K562 (cell line): ENCODE data around the gene CNNM4. TPM values are rescaled to one million over a fixed set of nuclear protein-coding genes. Genes with fewer than 3 reads are reported as not detected.

Experiments used
- CBX8 ChIP-seq: fragments of 200-600 bp; sonication (generic); IDR thresholded peaks from 2 replicates; pipeline ENCODE4 v1.6.1; 2012; ENCODE audit warnings: borderline replicate concordance, mixed run types, low read depth, mild to moderate bottlenecking, moderate library complexity, mixed read lengths, low read length, control low read depth, inconsistent platforms; ENCODE audit not compliant: poor library complexity, severe bottlenecking; ENCODE audit errors: extremely low read depth
- CREB1 ChIP-seq, 2 experiments: sonication (generic) in 1 of 2; formaldehyde crosslinking in 1 of 2; IDR thresholded peaks; 2 replicates each; pipeline versions ENCODE4 v1.6.1 to v1.8.0; 2012 to 2022; ENCODE audit warnings: inconsistent platforms in 1 of 2, mild to moderate bottlenecking in 1 of 2, missing genetic modification reagents in 1 of 2, moderate library complexity in 1 of 2
- LCOR ChIP-seq: sonication (generic); formaldehyde crosslinking; IDR thresholded peaks from 2 replicates; pipeline ENCODE4 v1.8.0; 2022; ENCODE audit warnings: mild to moderate bottlenecking, missing genetic modification reagents
- MTA1 ChIP-seq: fragments of 450-650 bp; IDR thresholded peaks from 2 replicates; pipeline ENCODE4 v1.6.1; 2017; ENCODE audit warnings: borderline replicate concordance
- NUFIP1 ChIP-seq: fragments of 450-650 bp; IDR thresholded peaks from 2 replicates; pipeline ENCODE4 v1.6.1; 2018; ENCODE audit not compliant: partially characterized antibody
- RBBP5 ChIP-seq: fragments of 200-600 bp; sonication (generic); IDR thresholded peaks from 2 replicates; pipeline ENCODE4 v1.6.1; 2012; ENCODE audit warnings: borderline replicate concordance, mild to moderate bottlenecking, low read length, control low read depth, inconsistent platforms; ENCODE audit not compliant: insufficient read depth, poor library complexity, severe bottlenecking
- SETDB1 ChIP-seq: IDR thresholded peaks from one replicate; pipeline ENCODE4 v1.6.1; 2012; ENCODE audit warnings: low read length, control low read depth, inconsistent platforms
- SMC3 ChIP-seq: conservative IDR thresholded peaks from 2 replicates; pipeline ENCODE4 v1.6.1; 2011; ENCODE audit warnings: low read depth, low read length, improper control_type of control experiment; ENCODE audit not compliant: insufficient read depth
- VEZF1 ChIP-seq: fragments of 200-800 bp; sonication (Bioruptor generic); IDR thresholded peaks from 2 replicates; pipeline ENCODE4 v1.6.1; 2017; ENCODE audit warnings: missing genetic modification characterization, missing compliant biosample characterization
- ZBTB7A ChIP-seq: IDR thresholded peaks from 2 replicates; pipeline ENCODE4 v1.6.1; 2011; ENCODE audit warnings: low read depth, mild to moderate bottlenecking, low read length, moderate library complexity, borderline replicate concordance; ENCODE audit not compliant: control insufficient read depth
- ZNF277 ChIP-seq: fragments of 250-450 bp; sonication (Bioruptor Pico); IDR thresholded peaks from 2 replicates; pipeline ENCODE4 v1.8.0; 2022; ENCODE audit warnings: inconsistent platforms, mild to moderate bottlenecking, moderate library complexity, borderline replicate concordance
- ZNF518B ChIP-seq: fragments of 250-450 bp; sonication (Bioruptor Pico); IDR thresholded peaks from 2 replicates; pipeline ENCODE4 v1.5.0; 2021; ENCODE audit warnings: mild to moderate bottlenecking, moderate library complexity
- ZNF592 ChIP-seq: fragments of 450-650 bp; IDR thresholded peaks from 2 replicates; pipeline ENCODE4 v1.6.1; 2017; ENCODE audit warnings: antibody characterized with exemption, mild to moderate bottlenecking
- ZSCAN32 ChIP-seq: fragments of 450-650 bp; formaldehyde crosslinking; IDR thresholded peaks from 2 replicates; pipeline ENCODE4 v1.4.0; 2020; ENCODE audit warnings: mild to moderate bottlenecking, moderate library complexity
- polyA plus RNA-seq, 8 experiments: library from polyadenylated mRNA; depleted of rRNA in 4 of 8; stranded (reverse) in 5 of 8; unstranded in 3 of 8; fragments of >200 nt; fragmentation: Nextera tagmentation in 2 of 8; fragmentation: Illumina TruSeq in 1 of 8; extraction: Ambion mirVana in 2 of 8; extraction: Trizol in 1 of 8; gene quantifications; 2 replicates each; pipeline versions ENCODE4 v1.2.1 to v1.2.3, GENCODE V29; 2011 to 2014; ENCODE audit warnings: inconsistent platforms in 1 of 8, missing spikeins in 1 of 8
- total RNA-seq, 7 experiments: library from RNA; depleted of rRNA in 6 of 7; stranded (reverse); fragments of >200 nt in 6 of 7; fragmentation: Illumina TruSeq in 2 of 7; extraction: Trizol in 2 of 7; gene quantifications; 2 replicates each; pipeline versions ENCODE4 v1.2.1 to v1.2.3, GENCODE V29; 2011 to 2021; ENCODE audit warnings: low replicate concordance in 1 of 7

The CNNM4 gene
- total and polyA plus RNA-seq, 9 of the 15 experiments (the other 6 are each of a cell fraction or from before 2014, with no cell fraction given) = 0.96 to 6.3 (median 2.8) TPM

GRCh38 chr2:96809951-96810782, 49.5 kb downstream of the CNNM4 start (continued):
- no peak for TF ChIP-seq ZNF518B (CRISPR knock-in tag)
- no peak for TF ChIP-seq CREB1 (IDR thresholded peaks at IDR 0.05)
- no peak for TF ChIP-seq CREB1 (CRISPR knock-in tag; IDR thresholded peaks at IDR 0.05)
- TF ChIP-seq ZNF277 (CRISPR knock-in tag) = no peak
- no peak for TF ChIP-seq LCOR (CRISPR knock-in tag)
- no peak for TF ChIP-seq ZBTB7A
- TF ChIP-seq CBX8 = no peak
- TF ChIP-seq NUFIP1 = no peak
- no peak for TF ChIP-seq SMC3
- TF ChIP-seq ZNF592 = no peak
- no peak for TF ChIP-seq ZSCAN32 (CRISPR knock-in tag)
- no peak for TF ChIP-seq MTA1
- no peak for TF ChIP-seq SETDB1
- TF ChIP-seq VEZF1 = 0 out of 2 replicates have a peak, but pooled peaks have one; percentile 35
- TF ChIP-seq RBBP5 = no peak
